ENCODE results near the gene TRAF3IP1. TPM values are rescaled to one million over a fixed set of nuclear protein-coding genes. Genes with fewer than 3 reads are reported as not detected.
A peak's percentile ranks its signal among the peaks of the same experiment; 100 is the strongest.

Gene TRAF3IP1
- total and polyA plus RNA-seq, 8 donors: 4.7 to 10.3 (median 6.9) TPM

- no peak for FAIRE-seq
- peak in 3 of 6 donors; percentile 43 to 61 (median 53) for DNase-seq
- WGBS, 2 donors: 83 to 90% methylated on average over 5 of the region's 5 CpGs
- Histone ChIP-seq H3K27me3 (no peaks in the 10 kb centered on the region), H3K27ac (no peak overlapping the region), H3K9me3 (no peaks in the 10 kb centered on the region), H3K4me3 (no peak overlapping the region), H3K4me1 (peaks cover 18 to 26% (median 26%) of the 10 kb centered on the region in 3 donors), H3K36me3 (no peaks in the 10 kb centered on the region)
- intact Hi-C loops (cut with DNase I): no loop called here
- TF ChIP-seq CTCF (IDR thresholded peaks at IDR 0.05): no peak
- no peak for ATAC-seq
Measured at GRCh38 chr2:238290715-238291549, 29.4 kb upstream of the TRAF3IP1 start.

DNA sequence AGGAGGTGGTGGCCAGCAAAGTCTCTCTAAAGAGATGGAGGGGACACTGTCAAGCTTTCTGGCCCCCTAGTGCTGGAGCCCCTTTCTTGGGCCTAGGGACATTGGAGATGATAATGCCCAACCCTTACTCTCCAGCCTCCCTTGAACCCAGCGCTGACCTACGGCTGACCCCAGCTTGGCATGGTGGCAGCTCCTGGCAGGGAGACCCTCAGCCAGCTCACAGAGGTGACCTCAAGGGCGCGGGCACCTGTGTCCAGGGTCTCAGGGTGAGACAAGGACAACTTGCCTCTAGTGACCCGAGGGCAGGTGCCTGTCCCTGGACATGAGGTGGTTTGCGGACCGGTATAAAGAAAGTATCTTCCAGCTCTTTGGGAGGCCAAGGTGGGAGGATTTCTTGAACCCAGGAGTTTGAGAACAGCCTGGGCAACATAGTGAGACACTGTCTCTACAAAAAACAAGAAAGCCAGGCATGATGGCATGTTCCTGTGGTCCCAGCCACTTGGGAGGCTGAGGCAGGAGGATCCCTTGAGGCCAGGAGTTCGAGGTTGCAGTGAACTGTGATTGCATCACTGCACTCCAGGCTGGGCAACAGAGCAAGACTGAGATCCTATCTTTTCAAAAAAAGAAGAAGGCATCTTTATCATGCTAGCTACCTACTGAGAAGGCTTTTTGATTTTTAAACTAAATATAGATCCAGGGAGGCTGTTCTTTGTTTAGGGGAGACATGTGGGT is 28.6 kb upstream of the TRAF3IP1 start:
- no peak overlapping the region for H3K27ac ChIP-seq
- WGBS, 2 donors: 89 to 91% methylated on average over 8 of the region's 8 CpGs
- intact Hi-C loops (cut with DNase I): no loop called here
- TF ChIP-seq CTCF (IDR thresholded peaks at IDR 0.05): no peak
- no peaks in the 10 kb centered on the region for H3K27me3 ChIP-seq
- no peaks in the 10 kb centered on the region for H3K36me3 ChIP-seq
- FAIRE-seq (no peak), ATAC-seq (no peak), DNase-seq (peak in 2 of 6 donors; percentile 46 to 65)
- no peaks in the 10 kb centered on the region for H3K9me3 ChIP-seq
- no peak overlapping the region for H3K4me3 ChIP-seq
- H3K4me1 ChIP-seq: peaks cover 10 to 19% (median 18%) of the 10 kb centered on the region in 3 donors

DNA sequence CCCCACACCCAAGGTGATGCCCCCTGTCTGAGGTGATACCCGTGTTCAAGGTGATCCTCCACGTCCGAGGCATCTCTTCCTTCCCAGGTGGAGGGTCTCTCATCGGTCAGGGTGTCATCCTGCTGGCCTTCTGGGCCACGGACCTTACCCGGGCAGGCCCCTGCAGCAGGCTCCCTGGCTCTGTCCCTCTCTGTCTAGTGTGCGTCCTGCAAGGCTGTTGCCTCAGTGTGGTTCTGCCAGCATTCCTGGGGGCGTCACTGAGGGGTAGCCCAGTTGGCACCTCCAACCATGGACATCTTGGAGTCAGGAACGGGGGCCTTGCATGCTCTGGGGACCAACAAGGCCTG is 26.3 kb upstream of the TRAF3IP1 start:
- H3K9me3 ChIP-seq: no peaks in the 10 kb centered on the region
- no peak for TF ChIP-seq CTCF (IDR thresholded peaks at IDR 0.05)
- H3K36me3 ChIP-seq: no peaks in the 10 kb centered on the region
- no peaks in the 10 kb centered on the region for H3K27me3 ChIP-seq
- intact Hi-C loops (cut with DNase I): no loop called here
- 87% methylated on average over 9 of the region's 9 CpGs for WGBS, 2 donors
- FAIRE-seq (no peak), ATAC-seq (no peak), DNase-seq (peak in 1 of 6 donors; percentile 46)
- peaks cover 4 to 12% (median 11%) of the 10 kb centered on the region in 3 donors for H3K4me1 ChIP-seq
- H3K4me3 ChIP-seq: no peak overlapping the region
- H3K27ac ChIP-seq: no peak overlapping the region

- Histone ChIP-seq H3K27ac (no peak overlapping the region), H3K27me3 (no peaks in the 10 kb centered on the region), H3K9me3 (no peaks in the 10 kb centered on the region), H3K36me3 (no peaks in the 10 kb centered on the region), H3K4me3 (no peak overlapping the region), H3K4me1 (peaks cover 9 to 11% (median 11%) of the 10 kb centered on the region in 3 donors)
- FAIRE-seq (no peak), ATAC-seq (peak; percentile 48 to 79 (median 68)), DNase-seq (peak in 4 of 6 donors; percentile 29 to 54 (median 36))
- no peak for TF ChIP-seq CTCF (IDR thresholded peaks at IDR 0.05)
- 45 to 46% methylated on average over 17 of the region's 17 CpGs for WGBS, 2 donors
- intact Hi-C loops (cut with DNase I): no loop called here
Measured at GRCh38 chr2:238294393-238295143, 25.8 kb upstream of the TRAF3IP1 start.

Data from pancreas (tissue), 10 donors.